H9 (cell line): Measurements from ENCODE around the gene YTHDC2. TPM values are rescaled to one million over a fixed set of nuclear protein-coding genes. Genes with fewer than 3 reads are reported as not detected.

Experiments used
- DNase-seq: peaks from one replicate; pipeline ENCODE4 v3.0.0-alpha.2; 2017
- H2AFZ ChIP-seq: one replicate; pipeline ENCODE4 v1.6.1; 2013; ENCODE audit warnings: mild to moderate bottlenecking, low read length, control low read depth, moderate library complexity
- H2AK5ac ChIP-seq: 2 replicates; pipeline ENCODE4 v1.6.1; 2013; ENCODE audit warnings: low read length, control low read depth, mixed read lengths; ENCODE audit not compliant: insufficient read length
- H2BK120ac ChIP-seq: one replicate; pipeline ENCODE4 v1.6.1; 2013; ENCODE audit warnings: low read depth, mild to moderate bottlenecking, low read length, control low read depth, inconsistent platforms; ENCODE audit not compliant: poor library complexity, severe bottlenecking
- H2BK12ac ChIP-seq: 2 replicates; pipeline ENCODE4 v1.6.1; 2013; ENCODE audit warnings: low read length, control low read depth, mixed read lengths, low read depth; ENCODE audit not compliant: insufficient read length
- H2BK15ac ChIP-seq: 2 replicates; pipeline ENCODE4 v1.6.1; 2013; ENCODE audit warnings: low read depth, low read length, control low read depth
- H2BK20ac ChIP-seq: one replicate; pipeline ENCODE4 v1.6.1; 2013; ENCODE audit warnings: low read depth, mild to moderate bottlenecking, low read length, control low read depth, inconsistent platforms; ENCODE audit not compliant: poor library complexity, severe bottlenecking
- H2BK5ac ChIP-seq: 2 replicates; pipeline ENCODE4 v1.6.1; 2013; ENCODE audit warnings: low read length, control low read depth, mixed read lengths; ENCODE audit not compliant: insufficient read length
- H3K14ac ChIP-seq: 2 replicates; pipeline ENCODE4 v1.6.1; 2013; ENCODE audit warnings: low read length, control low read depth; ENCODE audit not compliant: insufficient read depth
- H3K18ac ChIP-seq: 2 replicates; pipeline ENCODE4 v1.6.1; 2013; ENCODE audit warnings: low read depth, mild to moderate bottlenecking, mixed read lengths, low read length, control low read depth; ENCODE audit not compliant: insufficient read length
- H3K23ac ChIP-seq: 2 replicates; pipeline ENCODE4 v1.6.1; 2013; ENCODE audit warnings: low read length, control low read depth, mixed read lengths, low read depth; ENCODE audit not compliant: insufficient read length
- H3K23me2 ChIP-seq: 2 replicates; pipeline ENCODE4 v1.6.1; 2013; ENCODE audit warnings: low read depth, mild to moderate bottlenecking, mixed read lengths, low read length, control low read depth; ENCODE audit not compliant: insufficient read length, poor library complexity, severe bottlenecking
- H3K27ac ChIP-seq: 2 replicates; pipeline ENCODE4 v1.5.1; 2013; ENCODE audit warnings: low read length, control low read depth, mixed read lengths, low read depth; ENCODE audit not compliant: insufficient read length
- H3K27me3 ChIP-seq: 2 replicates; pipeline ENCODE4 v1.6.1; 2013; ENCODE audit warnings: low read length, control low read depth, inconsistent platforms; ENCODE audit not compliant: insufficient read depth
- H3K4ac ChIP-seq: 2 replicates; pipeline ENCODE4 v1.6.1; 2013; ENCODE audit warnings: low read depth, mild to moderate bottlenecking, control low read depth, inconsistent platforms, low read length, moderate library complexity
- H3K4me1 ChIP-seq: 2 replicates; pipeline ENCODE4 v1.6.1; 2013; ENCODE audit warnings: low read length, control low read depth, inconsistent platforms; ENCODE audit not compliant: insufficient read depth
- H3K4me2 ChIP-seq: 2 replicates; pipeline ENCODE4 v1.6.1; 2013; ENCODE audit warnings: low read length, control low read depth, mixed read lengths; ENCODE audit not compliant: insufficient read length, insufficient read depth
- H3K56ac ChIP-seq: 2 replicates; pipeline ENCODE4 v1.6.1; 2013; ENCODE audit warnings: low read depth, mild to moderate bottlenecking, mixed read lengths, low read length, control low read depth; ENCODE audit not compliant: insufficient read length
- H3K79me1 ChIP-seq: 2 replicates; pipeline ENCODE4 v1.6.1; 2013; ENCODE audit warnings: low read depth, mild to moderate bottlenecking, moderate library complexity, low read length, control low read depth, inconsistent platforms; ENCODE audit not compliant: insufficient read depth, poor library complexity, severe bottlenecking
- H3K79me2 ChIP-seq: 2 replicates; pipeline ENCODE4 v1.6.1; 2013; ENCODE audit warnings: low read length, control low read depth, inconsistent platforms; ENCODE audit not compliant: insufficient read depth
- H3K9ac ChIP-seq: 2 replicates; pipeline ENCODE4 v1.6.1; 2013; ENCODE audit warnings: low read length, control low read depth, mixed read lengths; ENCODE audit not compliant: insufficient read length; ENCODE audit errors: extremely low read depth
- H3K9me3 ChIP-seq: one replicate; pipeline ENCODE4 v1.6.1; 2013; ENCODE audit warnings: low read depth, low read length, inconsistent platforms; ENCODE audit not compliant: control insufficient read depth
- H3T11ph ChIP-seq: one replicate; pipeline ENCODE4 v1.6.1; 2013; ENCODE audit warnings: mild to moderate bottlenecking, low read length, control low read depth, inconsistent platforms
- H4K20me1 ChIP-seq: one replicate; pipeline ENCODE4 v1.6.1; 2013; ENCODE audit not compliant: control insufficient read depth, insufficient read length, insufficient read depth
- H4K5ac ChIP-seq: 2 replicates; pipeline ENCODE4 v1.6.1; 2013; ENCODE audit warnings: low read depth, mild to moderate bottlenecking, mixed read lengths, low read length, control low read depth; ENCODE audit not compliant: insufficient read length
- H4K8ac ChIP-seq: replicated peaks from 2 replicates; pipeline ENCODE4 v1.6.1; 2013; ENCODE audit warnings: low read length, control low read depth, mixed read lengths, low read depth; ENCODE audit not compliant: insufficient read length
- H4K91ac ChIP-seq: 2 replicates; pipeline ENCODE4 v1.6.1; 2013; ENCODE audit warnings: low read depth, mild to moderate bottlenecking, moderate library complexity, mixed read lengths, low read length, control low read depth; ENCODE audit not compliant: insufficient read length
- H3K27ac Mint-ChIP-seq, 3 experiments: 2 replicates in 2 of 3; 3 replicates in 1 of 3; pipeline ENCODE4 v1.8.0; 2020 to 2021; ENCODE audit warnings: mixed read lengths in 3 of 3, mild to moderate bottlenecking in 1 of 3, moderate library complexity in 1 of 3
- H3K27me3 Mint-ChIP-seq: 2 replicates; pipeline ENCODE4 v1.8.0; 2021; ENCODE audit warnings: low read depth, mild to moderate bottlenecking, moderate library complexity, mixed read lengths
- H3K36me3 Mint-ChIP-seq, 3 experiments: 2 replicates in 2 of 3; 3 replicates in 1 of 3; pipeline ENCODE4 v1.8.0; 2020 to 2021; ENCODE audit warnings: low read depth in 3 of 3, mixed read lengths in 3 of 3; ENCODE audit not compliant: insufficient read depth in 1 of 3
- H3K4me1 Mint-ChIP-seq, 2 experiments: 2 replicates each; pipeline ENCODE4 v1.8.0; 2020; ENCODE audit warnings: mixed read lengths in 2 of 2
- H3K4me3 Mint-ChIP-seq, 2 experiments: 2 replicates in 1 of 2; 3 replicates in 1 of 2; pipeline ENCODE4 v1.8.0; 2020 to 2021; ENCODE audit warnings: mild to moderate bottlenecking in 2 of 2, mixed read lengths in 2 of 2, moderate library complexity in 1 of 2
- H3K9me3 Mint-ChIP-seq, 2 experiments: 2 replicates in 1 of 2; 3 replicates in 1 of 2; pipeline ENCODE4 v1.8.0; 2020; ENCODE audit warnings: mild to moderate bottlenecking in 2 of 2, mixed read lengths in 2 of 2, moderate library complexity in 1 of 2
- WGBS: extraction: QIAGEN DNeasy Blood & Tissue Kit; methylation state at CpG from one replicate; pipeline ENCODE4 v1.1.7; 2013; ENCODE audit warnings: missing lambda C conversion rate, low lambda C conversion rate, mixed read lengths; ENCODE audit not compliant: insufficient read length; ENCODE audit errors: extremely low coverage; 5-methylcytosine and 5-hydroxymethylcytosine counted together
- total RNA-seq: library from RNA; stranded (reverse); gene quantifications from 2 replicates; pipeline ENCODE4 v1.2.1, GENCODE V29; 2021
- TF ChIP-seq, protein P1 (sequence below): fragments of 200-600 bp; sonication (generic); conservative IDR thresholded peaks from 3 replicates; pipeline ENCODE4 v1.8.0; 2021; ENCODE audit warnings: antibody characterized with exemption, mild to moderate bottlenecking

Gene YTHDC2
- total RNA-seq, 1 experiment from 2014 or later: 22.5 TPM

GRCh38 chr5:113489299-113489698 is 24.2 kb upstream of the YTHDC2 start:
- no peak for DNase-seq
- no peak overlapping the region for H3K18ac ChIP-seq
- peaks cover 13% of the 10 kb centered on the region for H3K9me3 ChIP-seq
- Mint-ChIP-seq H3K4me3 (peak overlapping the region in 1 of 2 experiments; percentile 64; a peak in 2 of 5 replicates), H3K36me3 (peaks cover 16 to 28% (median 18%) of the 10 kb centered on the region in 3 experiments), H3K9me3 (peaks cover 29 to 36% of the 10 kb centered on the region in 2 experiments), H3K4me1 (peaks cover 7 to 8% of the 10 kb centered on the region in 2 experiments; a peak in 2 of 4 replicates), H3K27me3 (peaks cover 60% of the 10 kb centered on the region), H3K27ac (no peak overlapping the region)
- H3K79me2 ChIP-seq: no peaks in the 10 kb centered on the region
- no peak overlapping the region for H3K27ac ChIP-seq
- H2BK12ac ChIP-seq: no peak overlapping the region
- H3K9ac ChIP-seq: no peak overlapping the region
- H3K4ac ChIP-seq: no peak overlapping the region
- no peak overlapping the region for H3K4me2 ChIP-seq
- H3K56ac ChIP-seq: no peak overlapping the region
- H2AK5ac ChIP-seq: no peak overlapping the region
- no peak overlapping the region for H4K5ac ChIP-seq
- no peaks in the 10 kb centered on the region for H3K79me1 ChIP-seq
- H3K4me1 ChIP-seq: 0 out of 2 replicates have a peak, but pooled peaks cover 2% of the 10 kb centered on the region
- H2BK120ac ChIP-seq: no peak overlapping the region
- H2BK15ac ChIP-seq: no peak overlapping the region
- no peak overlapping the region for H3T11ph ChIP-seq
- no peak overlapping the region for H2BK5ac ChIP-seq
- no peak overlapping the region for H3K23ac ChIP-seq
- H2AFZ ChIP-seq: no peak overlapping the region
- no peak overlapping the region for H2BK20ac ChIP-seq
- no peaks in the 10 kb centered on the region for H4K20me1 ChIP-seq
- WGBS: no CpG with 5 or more reads among the region's 3 CpGs
- H3K23me2 ChIP-seq: peaks cover 12% of the 10 kb centered on the region
- H4K91ac ChIP-seq: no peak overlapping the region
- TF ChIP-seq, protein P1, sequence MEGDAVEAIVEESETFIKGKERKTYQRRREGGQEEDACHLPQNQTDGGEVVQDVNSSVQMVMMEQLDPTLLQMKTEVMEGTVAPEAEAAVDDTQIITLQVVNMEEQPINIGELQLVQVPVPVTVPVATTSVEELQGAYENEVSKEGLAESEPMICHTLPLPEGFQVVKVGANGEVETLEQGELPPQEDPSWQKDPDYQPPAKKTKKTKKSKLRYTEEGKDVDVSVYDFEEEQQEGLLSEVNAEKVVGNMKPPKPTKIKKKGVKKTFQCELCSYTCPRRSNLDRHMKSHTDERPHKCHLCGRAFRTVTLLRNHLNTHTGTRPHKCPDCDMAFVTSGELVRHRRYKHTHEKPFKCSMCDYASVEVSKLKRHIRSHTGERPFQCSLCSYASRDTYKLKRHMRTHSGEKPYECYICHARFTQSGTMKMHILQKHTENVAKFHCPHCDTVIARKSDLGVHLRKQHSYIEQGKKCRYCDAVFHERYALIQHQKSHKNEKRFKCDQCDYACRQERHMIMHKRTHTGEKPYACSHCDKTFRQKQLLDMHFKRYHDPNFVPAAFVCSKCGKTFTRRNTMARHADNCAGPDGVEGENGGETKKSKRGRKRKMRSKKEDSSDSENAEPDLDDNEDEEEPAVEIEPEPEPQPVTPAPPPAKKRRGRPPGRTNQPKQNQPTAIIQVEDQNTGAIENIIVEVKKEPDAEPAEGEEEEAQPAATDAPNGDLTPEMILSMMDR: no peak
- no peak overlapping the region for H3K14ac ChIP-seq
- no peak overlapping the region for H4K8ac ChIP-seq
- peaks cover 6% of the 10 kb centered on the region for H3K27me3 ChIP-seq
